ENCODE data around the gene SMYD3.

DNA sequence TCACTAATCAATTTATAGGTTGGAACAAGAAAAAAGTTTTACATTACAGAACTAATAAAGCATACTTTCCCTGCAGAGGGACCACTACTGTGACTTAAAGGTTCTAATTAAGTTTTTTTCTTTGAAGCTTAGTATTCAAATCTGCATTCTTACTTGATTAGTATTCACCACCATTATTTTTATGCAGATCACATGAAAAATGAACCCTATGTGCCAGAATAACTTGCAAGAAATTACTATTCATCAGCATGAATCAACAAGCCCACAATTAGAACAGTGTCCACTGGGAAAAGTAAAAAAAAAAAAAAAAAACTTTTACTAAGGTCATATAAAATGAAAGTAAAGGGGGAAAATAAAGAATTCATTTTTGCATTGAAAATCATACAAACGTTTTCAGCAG, 90.8 kb downstream of the SMYD3 start:
- TF ChIP-seq FOXK2 (IDR thresholded peaks at IDR 0.05) (no peak), CTBP1 (IDR thresholded peaks at IDR 0.05; ENCODE audit: borderline replicate concordance) (no peak), ZNF384 (IDR thresholded peaks at IDR 0.05) (no peak), SP1 (IDR thresholded peaks at IDR 0.05) (no peak), NFRKB (IDR thresholded peaks at IDR 0.05) (no peak), BHLHE40 (IDR thresholded peaks at IDR 0.05; ENCODE audit: borderline replicate concordance) (no peak), ELF4 (IDR thresholded peaks at IDR 0.05) (no peak)

Data from HEK293T (cell line).